ENCODE measurements around the gene RSBN1L.

The RSBN1L gene

DNA sequence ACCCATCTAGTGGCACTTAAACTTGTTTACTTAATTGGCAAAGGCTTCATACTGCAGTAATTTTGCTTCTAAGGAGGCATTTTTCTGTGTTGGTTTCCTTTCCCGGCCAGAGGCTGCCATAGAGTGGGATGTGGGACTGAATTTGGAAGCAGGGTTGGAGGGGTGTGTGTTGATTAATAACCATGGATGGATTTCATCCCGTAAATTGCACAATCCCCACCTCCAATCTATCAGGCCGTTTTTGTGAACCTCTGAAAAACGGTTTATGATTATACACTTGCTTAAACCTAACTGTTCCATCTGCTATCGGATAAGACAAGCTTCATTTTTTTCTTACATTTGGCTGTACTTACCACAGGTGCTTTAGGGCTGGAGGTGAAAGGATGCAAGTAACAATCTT lies 100.7 kb downstream of the RSBN1L start:
- no peak for TF ChIP-seq SNAI2 (CRISPR knock-in tag; IDR thresholded peaks at IDR 0.05)
- no peak for TF ChIP-seq TCF4 (CRISPR knock-in tag; IDR thresholded peaks at IDR 0.05; ENCODE audit: borderline replicate concordance)
- no peak for TF ChIP-seq ZNF565 (CRISPR knock-in tag; conservative IDR thresholded peaks at IDR 0.05; ENCODE audit: low read depth)
- TF ChIP-seq, protein P1, sequence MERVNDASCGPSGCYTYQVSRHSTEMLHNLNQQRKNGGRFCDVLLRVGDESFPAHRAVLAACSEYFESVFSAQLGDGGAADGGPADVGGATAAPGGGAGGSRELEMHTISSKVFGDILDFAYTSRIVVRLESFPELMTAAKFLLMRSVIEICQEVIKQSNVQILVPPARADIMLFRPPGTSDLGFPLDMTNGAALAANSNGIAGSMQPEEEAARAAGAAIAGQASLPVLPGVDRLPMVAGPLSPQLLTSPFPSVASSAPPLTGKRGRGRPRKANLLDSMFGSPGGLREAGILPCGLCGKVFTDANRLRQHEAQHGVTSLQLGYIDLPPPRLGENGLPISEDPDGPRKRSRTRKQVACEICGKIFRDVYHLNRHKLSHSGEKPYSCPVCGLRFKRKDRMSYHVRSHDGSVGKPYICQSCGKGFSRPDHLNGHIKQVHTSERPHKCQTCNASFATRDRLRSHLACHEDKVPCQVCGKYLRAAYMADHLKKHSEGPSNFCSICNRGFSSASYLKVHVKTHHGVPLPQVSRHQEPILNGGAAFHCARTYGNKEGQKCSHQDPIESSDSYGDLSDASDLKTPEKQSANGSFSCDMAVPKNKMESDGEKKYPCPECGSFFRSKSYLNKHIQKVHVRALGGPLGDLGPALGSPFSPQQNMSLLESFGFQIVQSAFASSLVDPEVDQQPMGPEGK (CRISPR knock-in tag; IDR thresholded peaks at IDR 0.05; ENCODE audit: borderline replicate concordance) = no peak
- TF ChIP-seq GLIS3 (CRISPR knock-in tag; IDR thresholded peaks at IDR 0.05) = no peak
- TF ChIP-seq ZFP30 (CRISPR knock-in tag; IDR thresholded peaks at IDR 0.05) = no peak
- TF ChIP-seq ARNTL (CRISPR knock-in tag; IDR thresholded peaks at IDR 0.05; ENCODE audit: borderline replicate concordance, low read depth) = no peak
- TF ChIP-seq, protein P2, sequence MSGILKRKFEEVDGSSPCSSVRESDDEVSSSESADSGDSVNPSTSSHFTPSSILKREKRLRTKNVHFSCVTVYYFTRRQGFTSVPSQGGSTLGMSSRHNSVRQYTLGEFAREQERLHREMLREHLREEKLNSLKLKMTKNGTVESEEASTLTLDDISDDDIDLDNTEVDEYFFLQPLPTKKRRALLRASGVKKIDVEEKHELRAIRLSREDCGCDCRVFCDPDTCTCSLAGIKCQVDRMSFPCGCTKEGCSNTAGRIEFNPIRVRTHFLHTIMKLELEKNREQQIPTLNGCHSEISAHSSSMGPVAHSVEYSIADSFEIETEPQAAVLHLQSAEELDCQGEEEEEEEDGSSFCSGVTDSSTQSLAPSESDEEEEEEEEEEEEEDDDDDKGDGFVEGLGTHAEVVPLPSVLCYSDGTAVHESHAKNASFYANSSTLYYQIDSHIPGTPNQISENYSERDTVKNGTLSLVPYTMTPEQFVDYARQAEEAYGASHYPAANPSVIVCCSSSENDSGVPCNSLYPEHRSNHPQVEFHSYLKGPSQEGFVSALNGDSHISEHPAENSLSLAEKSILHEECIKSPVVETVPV (CRISPR knock-in tag; IDR thresholded peaks at IDR 0.05) = no peak
- TF ChIP-seq, protein P3, sequence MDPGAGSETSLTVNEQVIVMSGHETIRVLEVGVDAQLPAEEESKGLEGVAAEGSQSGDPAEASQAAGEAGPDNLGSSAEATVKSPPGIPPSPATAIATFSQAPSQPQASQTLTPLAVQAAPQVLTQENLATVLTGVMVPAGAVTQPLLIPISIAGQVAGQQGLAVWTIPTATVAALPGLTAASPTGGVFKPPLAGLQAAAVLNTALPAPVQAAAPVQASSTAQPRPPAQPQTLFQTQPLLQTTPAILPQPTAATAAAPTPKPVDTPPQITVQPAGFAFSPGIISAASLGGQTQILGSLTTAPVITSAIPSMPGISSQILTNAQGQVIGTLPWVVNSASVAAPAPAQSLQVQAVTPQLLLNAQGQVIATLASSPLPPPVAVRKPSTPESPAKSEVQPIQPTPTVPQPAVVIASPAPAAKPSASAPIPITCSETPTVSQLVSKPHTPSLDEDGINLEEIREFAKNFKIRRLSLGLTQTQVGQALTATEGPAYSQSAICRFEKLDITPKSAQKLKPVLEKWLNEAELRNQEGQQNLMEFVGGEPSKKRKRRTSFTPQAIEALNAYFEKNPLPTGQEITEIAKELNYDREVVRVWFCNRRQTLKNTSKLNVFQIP (CRISPR knock-in tag; IDR thresholded peaks at IDR 0.05; ENCODE audit: borderline replicate concordance, low read depth) = no peak
- TF ChIP-seq BACH2 (CRISPR knock-in tag; IDR thresholded peaks at IDR 0.05; ENCODE audit: borderline replicate concordance) = no peak
- TF ChIP-seq TOX (CRISPR knock-in tag; IDR thresholded peaks at IDR 0.05; ENCODE audit: borderline replicate concordance) = no peak
- TF ChIP-seq RARB (CRISPR knock-in tag; IDR thresholded peaks at IDR 0.05) = no peak
- TF ChIP-seq ESRRG (CRISPR knock-in tag; IDR thresholded peaks at IDR 0.05) = no peak
- TF ChIP-seq, protein P4, sequence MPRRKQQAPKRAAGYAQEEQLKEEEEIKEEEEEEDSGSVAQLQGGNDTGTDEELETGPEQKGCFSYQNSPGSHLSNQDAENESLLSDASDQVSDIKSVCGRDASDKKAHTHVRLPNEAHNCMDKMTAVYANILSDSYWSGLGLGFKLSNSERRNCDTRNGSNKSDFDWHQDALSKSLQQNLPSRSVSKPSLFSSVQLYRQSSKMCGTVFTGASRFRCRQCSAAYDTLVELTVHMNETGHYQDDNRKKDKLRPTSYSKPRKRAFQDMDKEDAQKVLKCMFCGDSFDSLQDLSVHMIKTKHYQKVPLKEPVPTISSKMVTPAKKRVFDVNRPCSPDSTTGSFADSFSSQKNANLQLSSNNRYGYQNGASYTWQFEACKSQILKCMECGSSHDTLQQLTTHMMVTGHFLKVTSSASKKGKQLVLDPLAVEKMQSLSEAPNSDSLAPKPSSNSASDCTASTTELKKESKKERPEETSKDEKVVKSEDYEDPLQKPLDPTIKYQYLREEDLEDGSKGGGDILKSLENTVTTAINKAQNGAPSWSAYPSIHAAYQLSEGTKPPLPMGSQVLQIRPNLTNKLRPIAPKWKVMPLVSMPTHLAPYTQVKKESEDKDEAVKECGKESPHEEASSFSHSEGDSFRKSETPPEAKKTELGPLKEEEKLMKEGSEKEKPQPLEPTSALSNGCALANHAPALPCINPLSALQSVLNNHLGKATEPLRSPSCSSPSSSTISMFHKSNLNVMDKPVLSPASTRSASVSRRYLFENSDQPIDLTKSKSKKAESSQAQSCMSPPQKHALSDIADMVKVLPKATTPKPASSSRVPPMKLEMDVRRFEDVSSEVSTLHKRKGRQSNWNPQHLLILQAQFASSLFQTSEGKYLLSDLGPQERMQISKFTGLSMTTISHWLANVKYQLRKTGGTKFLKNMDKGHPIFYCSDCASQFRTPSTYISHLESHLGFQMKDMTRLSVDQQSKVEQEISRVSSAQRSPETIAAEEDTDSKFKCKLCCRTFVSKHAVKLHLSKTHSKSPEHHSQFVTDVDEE (CRISPR knock-in tag; IDR thresholded peaks at IDR 0.05) = no peak
- TF ChIP-seq OSR1 (CRISPR knock-in tag; IDR thresholded peaks at IDR 0.05) = no peak
- no peak for TF ChIP-seq ISL1 (CRISPR knock-in tag; IDR thresholded peaks at IDR 0.05)
- no peak for TF ChIP-seq PPARA (CRISPR knock-in tag; IDR thresholded peaks at IDR 0.05; ENCODE audit: borderline replicate concordance)
- no peak for TF ChIP-seq ZFP3 (CRISPR knock-in tag; IDR thresholded peaks at IDR 0.05)
- TF ChIP-seq CSDC2 (CRISPR knock-in tag; IDR thresholded peaks at IDR 0.05) = no peak
- TF ChIP-seq, protein P5, sequence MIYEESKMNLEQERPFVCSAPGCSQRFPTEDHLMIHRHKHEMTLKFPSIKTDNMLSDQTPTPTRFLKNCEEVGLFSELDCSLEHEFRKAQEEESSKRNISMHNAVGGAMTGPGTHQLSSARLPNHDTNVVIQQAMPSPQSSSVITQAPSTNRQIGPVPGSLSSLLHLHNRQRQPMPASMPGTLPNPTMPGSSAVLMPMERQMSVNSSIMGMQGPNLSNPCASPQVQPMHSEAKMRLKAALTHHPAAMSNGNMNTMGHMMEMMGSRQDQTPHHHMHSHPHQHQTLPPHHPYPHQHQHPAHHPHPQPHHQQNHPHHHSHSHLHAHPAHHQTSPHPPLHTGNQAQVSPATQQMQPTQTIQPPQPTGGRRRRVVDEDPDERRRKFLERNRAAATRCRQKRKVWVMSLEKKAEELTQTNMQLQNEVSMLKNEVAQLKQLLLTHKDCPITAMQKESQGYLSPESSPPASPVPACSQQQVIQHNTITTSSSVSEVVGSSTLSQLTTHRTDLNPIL (CRISPR knock-in tag; IDR thresholded peaks at IDR 0.05; ENCODE audit: low read depth) = no peak

DNA sequence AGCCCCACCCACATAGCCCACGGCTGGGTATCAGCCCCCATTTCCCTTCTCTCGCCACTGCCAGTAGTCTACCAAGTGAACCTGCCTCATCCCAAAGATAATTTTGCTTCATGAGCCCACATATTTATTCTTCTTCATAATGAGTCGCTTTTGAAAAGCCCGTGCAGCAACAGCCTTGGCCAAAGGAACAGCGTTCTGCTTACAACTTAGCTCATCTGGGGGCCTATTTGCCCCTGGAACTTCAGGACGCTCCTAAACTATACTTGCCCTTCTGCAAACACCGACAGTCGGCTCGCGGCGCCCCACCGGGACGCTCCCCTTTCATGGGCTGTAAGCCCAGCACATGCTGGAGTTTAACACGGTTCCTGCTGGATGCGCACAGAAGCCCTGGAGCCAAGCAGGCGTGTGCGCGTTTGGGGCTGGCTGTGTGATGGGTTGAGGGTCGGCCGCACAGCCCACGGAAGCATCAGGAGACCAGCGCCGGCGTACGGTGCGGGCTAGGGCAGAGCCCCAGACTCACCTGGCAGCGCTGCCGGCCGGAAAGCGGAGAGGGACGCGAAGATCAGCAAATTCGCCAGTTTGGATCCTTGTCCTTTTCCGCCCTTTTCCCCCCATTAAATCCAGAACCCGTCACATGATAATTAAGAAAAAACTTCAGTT lies 101.6 kb downstream of the RSBN1L start:
- peak; percentile 39 for ATAC-seq
- TF ChIP-seq ZNF70 (CRISPR knock-in tag; IDR thresholded peaks at IDR 0.05) (no peak), ISL1 (CRISPR knock-in tag; IDR thresholded peaks at IDR 0.05) (no peak), ESRRG (CRISPR knock-in tag; IDR thresholded peaks at IDR 0.05) (0 out of 2 replicates have a peak, but pooled peaks have one; percentile 9), TCF4 (CRISPR knock-in tag; IDR thresholded peaks at IDR 0.05; ENCODE audit: borderline replicate concordance) (no peak), ZFP30 (CRISPR knock-in tag; IDR thresholded peaks at IDR 0.05) (no peak), ZC3H10 (CRISPR knock-in tag; IDR thresholded peaks at IDR 0.05) (no peak), RARB (CRISPR knock-in tag; IDR thresholded peaks at IDR 0.05) (no peak), ARNTL (CRISPR knock-in tag; IDR thresholded peaks at IDR 0.05; ENCODE audit: borderline replicate concordance, low read depth) (no peak)
- TF ChIP-seq, protein P2 (CRISPR knock-in tag; IDR thresholded peaks at IDR 0.05) = no peak
- TF ChIP-seq, protein P5 (CRISPR knock-in tag; IDR thresholded peaks at IDR 0.05; ENCODE audit: low read depth) = 0 out of 2 replicates have a peak, but pooled peaks have one; percentile 9
- TF ChIP-seq, protein P3 (CRISPR knock-in tag; IDR thresholded peaks at IDR 0.05; ENCODE audit: borderline replicate concordance, low read depth) = 0 out of 2 replicates have a peak, but pooled peaks have one; percentile 43

More for the DNA sequence above, 100.7 kb downstream of the RSBN1L start:
- ATAC-seq = no peak

All from SK-N-SH treated with all-trans-retinoic acid at 6 μM for 48 hours (cell line).